Measurements from ENCODE around the gene DENND4C.
"Not testable (repeated sequence)": the region's sequence is repeated elsewhere in the genome, so short reads cannot be mapped to it uniquely, and the experiment has no call there.

GRCh38 chr9:19266778-19267384, 36.4 kb downstream of the DENND4C start:
- TF ChIP-seq MAX (IDR thresholded peaks at IDR 0.05; ENCODE audit: low read depth); CTCF (IDR thresholded peaks at IDR 0.05); TAF1 (IDR thresholded peaks at IDR 0.05; ENCODE audit: borderline replicate concordance, low read depth, low read length): not testable (repeated sequence)

All from SK-N-SH (cell line).